NB4 (cell line): ENCODE data around the gene KCTD16.

Source experiments
- CTCF ChIP-seq: IDR thresholded peaks from one replicate; pipeline ENCODE4 v1.5.1; 2012; ENCODE audit warnings: low read depth, low read length
- MAX ChIP-seq: IDR thresholded peaks from 2 replicates; pipeline ENCODE4 v1.6.1; 2011; ENCODE audit warnings: low read depth, low read length
- POLR2A ChIP-seq: IDR thresholded peaks from 2 replicates; pipeline ENCODE4 v1.6.1; 2011; ENCODE audit warnings: mild to moderate bottlenecking; ENCODE audit not compliant: insufficient read length; ENCODE audit errors: extremely low read depth

GRCh38 chr5:144267961-144268513, 97.4 kb downstream of the KCTD16 start:
- TF ChIP-seq CTCF (no peak), MAX (no peak), POLR2A (no peak)
